Panc1 (cell line): ENCODE results near the gene FSD2. TPM values are rescaled to one million over a fixed set of nuclear protein-coding genes. Genes with fewer than 3 reads are reported as not detected.

Source experiments
- ATAC-seq: fragments of 200-7000 bp; cut with Tn5 transposase; 2 replicates; pipeline ENCODE4 v1.9.1; 2020; ENCODE audit warnings: mild to moderate bottlenecking, moderate library complexity
- BruUV-seq: library from RNA; stranded (reverse); fragments of 400-500 nt; replicated peaks from 2 replicates; lab custom pipeline; 2021; lab: Mats Ljungman, UMichigan
- CTCF ChIA-PET: fragments of 300-600 bp; sonication (Branson Sonifier 250); formaldehyde crosslinking; loops from one replicate; lab custom pipeline; 2022; ENCODE audit warnings: antibody characterized with exemption; lab: Charles Lee
- POLR2A ChIA-PET: fragments of 300-600 bp; sonication (Branson Sonifier 250); formaldehyde crosslinking; loops from one replicate; lab custom pipeline; 2022; ENCODE audit warnings: antibody characterized with exemption; lab: Charles Lee
- DNase-seq: peaks from one replicate; pipeline ENCODE4 v3.0.0-alpha.2; 2010; ENCODE audit warnings: low read depth, low spot score
- H3K27ac ChIP-seq: 2 replicates; pipeline ENCODE4 v1.5.1; 2011; ENCODE audit warnings: mild to moderate bottlenecking, low read length, inconsistent platforms
- H3K27me3 ChIP-seq: fragments of 200-500 bp; sonication (Bioruptor generic); 2 replicates; pipeline ENCODE4 v1.6.0; 2014; ENCODE audit warnings: low read length, inconsistent platforms; ENCODE audit not compliant: control insufficient read depth, insufficient read depth
- H3K36me3 ChIP-seq: fragments of 200-500 bp; sonication (Bioruptor generic); 2 replicates; pipeline ENCODE4 v1.5.1; 2014; ENCODE audit warnings: inconsistent platforms, mild to moderate bottlenecking, low read length, moderate library complexity; ENCODE audit not compliant: control insufficient read depth, insufficient read depth
- H3K4me1 ChIP-seq: 2 replicates; pipeline ENCODE4 v1.5.1; 2011; ENCODE audit warnings: inconsistent platforms, mild to moderate bottlenecking, low read length, moderate library complexity; ENCODE audit not compliant: control insufficient read depth, insufficient read depth
- H3K4me3 ChIP-seq, 2 experiments: 2 replicates each; pipeline ENCODE4 v1.5.1; 2011 to 2012; ENCODE audit warnings: low read depth in 2 of 2, low read length in 2 of 2, mild to moderate bottlenecking in 2 of 2, inconsistent platforms in 1 of 2, moderate library complexity in 1 of 2
- H3K9me3 ChIP-seq: fragments of 200-500 bp; sonication (Bioruptor generic); 2 replicates; pipeline ENCODE4 v1.5.1; 2014; ENCODE audit warnings: low read depth, mild to moderate bottlenecking, inconsistent platforms, low read length, moderate library complexity; ENCODE audit not compliant: control insufficient read depth, insufficient read depth
- CTCF ChIP-seq: fragments of 450-650 bp; IDR thresholded peaks from 2 replicates; pipeline ENCODE4 v1.5.1; 2017; ENCODE audit warnings: mild to moderate bottlenecking
- POLR2AphosphoS5 ChIP-seq: IDR thresholded peaks from 2 replicates; pipeline ENCODE4 v1.6.1; 2012; ENCODE audit warnings: mild to moderate bottlenecking, low read depth, low read length, moderate library complexity
- SIN3A ChIP-seq: IDR thresholded peaks from 2 replicates; pipeline ENCODE4 v1.6.1; 2012; ENCODE audit warnings: low read depth, mild to moderate bottlenecking, low read length, moderate library complexity, borderline replicate concordance; ENCODE audit not compliant: insufficient read depth
- TCF7L2 ChIP-seq: IDR thresholded peaks from 2 replicates; pipeline ENCODE4 v1.6.1; 2011; ENCODE audit warnings: mild to moderate bottlenecking, low read depth, low read length, inconsistent platforms
- in situ Hi-C: cut with HindIII; loops from 2 replicates; pipeline ENCODE4 v1.10.0; 2016; ENCODE audit warnings: low sequenced_read_pairs, low pct_unique_long_range_greater_than_20kb
- intact Hi-C: fragments of 100-400 bp; cut with micrococcal nuclease; formaldehyde crosslinking; loops from one replicate; pipeline ENCODE4 v1.10.0; 2022; ENCODE audit not compliant: unreplicated experiment
- total RNA-seq: library from RNA; stranded (reverse); gene quantifications from one replicate; pipeline ENCODE4 v1.2.1, GENCODE V29; 2021; ENCODE audit not compliant: unreplicated experiment
- TF ChIP-seq, protein P1 (sequence below), 2 experiments: IDR thresholded peaks; 2 replicates each; pipeline ENCODE4 v1.6.1; 2011 to 2012; ENCODE audit warnings: low read depth in 2 of 2, control low read depth in 1 of 2, low read length in 1 of 2, mild to moderate bottlenecking in 1 of 2, moderate library complexity in 1 of 2; ENCODE audit not compliant: insufficient read depth in 1 of 2

The FSD2 gene
- total RNA-seq, 1 experiment from 2014 or later = not detected

DNA sequence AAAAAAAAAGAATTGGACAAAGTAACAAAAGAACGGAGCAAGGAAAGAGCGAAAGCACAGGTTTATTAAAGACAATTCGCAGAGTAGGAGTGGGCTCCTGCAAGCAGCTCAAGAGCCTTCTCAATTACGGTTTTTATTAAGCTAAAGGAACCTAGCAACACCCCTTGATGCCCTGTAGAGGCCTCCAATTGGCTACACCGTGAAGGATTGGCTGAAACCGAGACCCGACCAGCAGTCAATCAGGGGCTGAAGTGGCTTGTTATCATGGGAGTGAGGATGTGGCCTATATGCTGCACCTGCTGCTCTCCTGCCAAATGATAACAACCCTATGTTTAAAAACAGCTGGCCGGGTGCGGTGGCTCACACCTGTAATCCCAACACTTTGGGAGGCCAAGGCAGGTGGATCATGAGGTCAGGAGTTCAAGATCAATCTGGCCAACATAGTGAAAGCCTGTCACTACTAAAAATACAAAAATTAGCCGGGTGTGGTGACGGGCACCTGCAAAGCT, 75.8 kb downstream of the FSD2 start:
- BruUV-seq = no TSS peak
- no peak for DNase-seq
- CTCF ChIA-PET = no interaction called here
- POLR2A ChIA-PET = no interaction called here
- Histone ChIP-seq H3K27ac (no peak overlapping the region), H3K27me3 (no peaks in the 10 kb centered on the region), H3K36me3 (no peaks in the 10 kb centered on the region), H3K4me3 (no peak overlapping the region), H3K9me3 (no peaks in the 10 kb centered on the region), H3K4me1 (no peaks in the 10 kb centered on the region)
- in situ Hi-C loops = no loop called here
- intact Hi-C loops = no loop called here
- ATAC-seq = no peak
- TF ChIP-seq CTCF (no peak), TCF7L2 (no peak), SIN3A (no peak), POLR2AphosphoS5 (no peak)
- TF ChIP-seq, protein P1, sequence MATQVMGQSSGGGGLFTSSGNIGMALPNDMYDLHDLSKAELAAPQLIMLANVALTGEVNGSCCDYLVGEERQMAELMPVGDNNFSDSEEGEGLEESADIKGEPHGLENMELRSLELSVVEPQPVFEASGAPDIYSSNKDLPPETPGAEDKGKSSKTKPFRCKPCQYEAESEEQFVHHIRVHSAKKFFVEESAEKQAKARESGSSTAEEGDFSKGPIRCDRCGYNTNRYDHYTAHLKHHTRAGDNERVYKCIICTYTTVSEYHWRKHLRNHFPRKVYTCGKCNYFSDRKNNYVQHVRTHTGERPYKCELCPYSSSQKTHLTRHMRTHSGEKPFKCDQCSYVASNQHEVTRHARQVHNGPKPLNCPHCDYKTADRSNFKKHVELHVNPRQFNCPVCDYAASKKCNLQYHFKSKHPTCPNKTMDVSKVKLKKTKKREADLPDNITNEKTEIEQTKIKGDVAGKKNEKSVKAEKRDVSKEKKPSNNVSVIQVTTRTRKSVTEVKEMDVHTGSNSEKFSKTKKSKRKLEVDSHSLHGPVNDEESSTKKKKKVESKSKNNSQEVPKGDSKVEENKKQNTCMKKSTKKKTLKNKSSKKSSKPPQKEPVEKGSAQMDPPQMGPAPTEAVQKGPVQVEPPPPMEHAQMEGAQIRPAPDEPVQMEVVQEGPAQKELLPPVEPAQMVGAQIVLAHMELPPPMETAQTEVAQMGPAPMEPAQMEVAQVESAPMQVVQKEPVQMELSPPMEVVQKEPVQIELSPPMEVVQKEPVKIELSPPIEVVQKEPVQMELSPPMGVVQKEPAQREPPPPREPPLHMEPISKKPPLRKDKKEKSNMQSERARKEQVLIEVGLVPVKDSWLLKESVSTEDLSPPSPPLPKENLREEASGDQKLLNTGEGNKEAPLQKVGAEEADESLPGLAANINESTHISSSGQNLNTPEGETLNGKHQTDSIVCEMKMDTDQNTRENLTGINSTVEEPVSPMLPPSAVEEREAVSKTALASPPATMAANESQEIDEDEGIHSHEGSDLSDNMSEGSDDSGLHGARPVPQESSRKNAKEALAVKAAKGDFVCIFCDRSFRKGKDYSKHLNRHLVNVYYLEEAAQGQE (IDR thresholded peaks at IDR 0.05; ENCODE audit: insufficient read depth in 1 of 2, low read depth in 2 of 2, low read length in 1 of 2) = no peak

DNA sequence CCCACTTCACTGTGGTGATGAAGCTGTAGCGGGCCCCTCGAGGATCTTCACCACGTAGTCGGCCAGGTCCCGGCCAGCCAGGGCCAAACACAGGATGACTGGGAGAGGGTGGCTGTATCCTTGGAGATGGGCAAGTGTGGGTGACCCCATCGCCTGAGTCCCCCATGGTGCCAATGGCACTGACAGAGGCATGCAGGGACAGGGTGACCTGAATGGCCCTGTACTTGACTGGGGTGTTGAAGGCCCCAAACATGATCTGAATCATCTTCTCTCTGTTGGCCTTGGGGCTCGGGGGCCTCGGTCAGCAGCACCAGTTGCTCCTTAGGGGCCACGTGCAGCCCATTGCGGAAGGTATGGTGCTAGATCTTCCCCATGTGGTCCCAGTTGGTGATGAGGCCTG, 79.1 kb downstream of the FSD2 start:
- no peaks in the 10 kb centered on the region for H3K4me1 ChIP-seq
- no peaks in the 10 kb centered on the region for H3K9me3 ChIP-seq
- H3K27ac ChIP-seq = no peak overlapping the region
- CTCF ChIA-PET = no interaction called here
- no peaks in the 10 kb centered on the region for H3K27me3 ChIP-seq
- in situ Hi-C loops (no loop called here), intact Hi-C loops (no loop called here)
- H3K4me3 ChIP-seq = no peak overlapping the region
- no TSS peak for BruUV-seq
- no peaks in the 10 kb centered on the region for H3K36me3 ChIP-seq
- POLR2A ChIA-PET = no interaction called here
- DNase-seq (no peak), ATAC-seq (no peak)
- TF ChIP-seq, protein P1 (IDR thresholded peaks at IDR 0.05; ENCODE audit: insufficient read depth in 1 of 2, low read depth in 2 of 2, low read length in 1 of 2) = no peak
- no peak for TF ChIP-seq CTCF
- no peak for TF ChIP-seq POLR2AphosphoS5
- TF ChIP-seq TCF7L2 = no peak
- TF ChIP-seq SIN3A = no peak
